ENCODE results near the gene TMPRSS5.
"Not testable (repeated sequence)": the region's sequence is repeated elsewhere in the genome, so short reads cannot be mapped to it uniquely, and the experiment has no call there.

TMPRSS5 gene

GRCh38 chr11:113705871-113706655, at the start of gene TMPRSS5:
TSS of gene TMPRSS5 (minus strand) at chr11:113706308. CDS start at chr11:113706224, 84 bp downstream.
- no peak for DNase-seq (ENCODE audit: low read depth in 1 of 2, low spot score in 1 of 2)

GRCh38 chr11:113752932-113753331, 46.8 kb upstream of the TMPRSS5 start:
- no peak for DNase-seq (ENCODE audit: low read depth in 1 of 2, low spot score in 1 of 2)

- no peak for DNase-seq (ENCODE audit: low read depth in 1 of 2, low spot score in 1 of 2)
These were observed 30.2 kb upstream of the TMPRSS5 start for GRCh38 chr11:113736323-113736722.

- DNase-seq (ENCODE audit: low read depth in 1 of 2, low spot score in 1 of 2), result no peak
These were observed 26.0 kb upstream of the TMPRSS5 start for GRCh38 chr11:113732092-113732491.

- DNase-seq (ENCODE audit: low read depth in 1 of 2, low spot score in 1 of 2), result no peak
These were observed 25.0 kb upstream of the TMPRSS5 start for GRCh38 chr11:113730887-113731726.

GRCh38 chr11:113729456-113729855, 23.3 kb upstream of the TMPRSS5 start:
- DNase-seq (ENCODE audit: low read depth in 1 of 2, low spot score in 1 of 2), result no peak

- no peak for DNase-seq (ENCODE audit: low read depth in 1 of 2, low spot score in 1 of 2)
These were observed 22.7 kb upstream of the TMPRSS5 start for GRCh38 chr11:113728814-113729213.

GRCh38 chr11:113725913-113726312, 19.8 kb upstream of the TMPRSS5 start:
- no peak for DNase-seq (ENCODE audit: low read depth in 1 of 2, low spot score in 1 of 2)

GRCh38 chr11:113725407-113725806, 19.3 kb upstream of the TMPRSS5 start:
- DNase-seq (ENCODE audit: low read depth in 1 of 2, low spot score in 1 of 2), result no peak

- DNase-seq (ENCODE audit: low read depth in 1 of 2, low spot score in 1 of 2), result no peak
These were observed 18.7 kb upstream of the TMPRSS5 start for GRCh38 chr11:113724778-113725177.

- no peak for DNase-seq (ENCODE audit: low read depth in 1 of 2, low spot score in 1 of 2)
These were observed 17.7 kb upstream of the TMPRSS5 start for GRCh38 chr11:113723787-113724186.

- DNase-seq (ENCODE audit: low read depth in 1 of 2, low spot score in 1 of 2), result no peak
These were observed 16.8 kb upstream of the TMPRSS5 start for GRCh38 chr11:113722934-113723333.

- no peak for DNase-seq (ENCODE audit: low read depth in 1 of 2, low spot score in 1 of 2)
These were observed 16.1 kb upstream of the TMPRSS5 start for GRCh38 chr11:113722221-113722620.

- DNase-seq (ENCODE audit: low read depth in 1 of 2, low spot score in 1 of 2), result no peak
These were observed 15.5 kb upstream of the TMPRSS5 start for GRCh38 chr11:113721462-113722066.

- DNase-seq (ENCODE audit: low read depth in 1 of 2, low spot score in 1 of 2), result not testable (repeated sequence)
These were observed 14.4 kb upstream of the TMPRSS5 start for GRCh38 chr11:113720478-113720877.

- no peak for DNase-seq (ENCODE audit: low read depth in 1 of 2, low spot score in 1 of 2)
These were observed 9.9 kb upstream of the TMPRSS5 start for GRCh38 chr11:113715882-113716625.

- no peak for DNase-seq (ENCODE audit: low read depth in 1 of 2, low spot score in 1 of 2)
These were observed 9.2 kb upstream of the TMPRSS5 start for GRCh38 chr11:113715273-113715672.

GRCh38 chr11:113710989-113711388, 4.9 kb upstream of the TMPRSS5 start:
- DNase-seq (ENCODE audit: low read depth in 1 of 2, low spot score in 1 of 2), result no peak

- DNase-seq (ENCODE audit: low read depth in 1 of 2, low spot score in 1 of 2), result not testable (repeated sequence)
These were observed 2.6 kb downstream of the TMPRSS5 start for GRCh38 chr11:113703551-113703950.

- DNase-seq (ENCODE audit: low read depth in 1 of 2, low spot score in 1 of 2), result no peak
These were observed 4.6 kb downstream of the TMPRSS5 start for GRCh38 chr11:113701491-113701890.

- no peak for DNase-seq (ENCODE audit: low read depth in 1 of 2, low spot score in 1 of 2)
These were observed 7.6 kb downstream of the TMPRSS5 start for GRCh38 chr11:113698515-113698914.
